NCI-H748 treated with DMSO at 0.1 percent for 48 hours (cell line): Measurements from ENCODE around the gene CNTNAP4.

ENCODE experiments used
- DNase-seq: peaks from one replicate; lab custom pipeline; 2025; lab: John Stamatoyannopoulos, UW

CNTNAP4 gene

DNA sequence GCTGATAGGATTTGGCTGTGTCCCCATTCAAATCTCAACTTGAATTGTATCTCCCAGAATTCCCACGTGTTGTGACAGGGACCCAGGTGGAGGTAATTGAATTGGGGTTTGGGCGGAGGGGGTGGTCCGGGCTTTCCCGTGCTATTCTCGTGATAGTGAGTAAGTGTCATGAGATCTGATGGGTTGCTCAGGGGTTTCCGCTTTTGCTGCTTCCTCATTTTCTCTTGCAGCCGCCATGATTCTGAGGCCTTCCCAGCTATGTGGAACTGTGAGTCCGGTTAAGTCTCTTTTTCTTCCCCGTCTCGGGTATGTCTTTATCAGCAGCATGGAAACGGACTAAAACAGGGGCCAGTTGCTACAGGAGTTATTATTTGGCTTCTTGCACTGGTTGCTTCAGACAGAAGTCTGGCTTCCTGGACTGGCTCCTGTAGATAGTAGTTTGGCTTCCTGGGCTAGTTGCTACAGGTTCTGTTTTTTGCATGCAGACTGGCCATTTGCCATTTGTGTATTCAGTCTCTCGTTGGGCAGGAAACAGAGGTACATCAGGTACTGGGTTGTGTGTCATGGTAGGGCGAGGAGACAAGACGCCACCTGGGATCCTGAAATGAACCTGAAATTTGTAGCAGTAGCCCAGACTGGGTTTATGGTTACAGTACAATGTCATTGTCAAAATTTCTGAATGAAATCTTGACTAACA lies 32.6 kb downstream of the CNTNAP4 start:
- DNase-seq: no peak

DNA sequence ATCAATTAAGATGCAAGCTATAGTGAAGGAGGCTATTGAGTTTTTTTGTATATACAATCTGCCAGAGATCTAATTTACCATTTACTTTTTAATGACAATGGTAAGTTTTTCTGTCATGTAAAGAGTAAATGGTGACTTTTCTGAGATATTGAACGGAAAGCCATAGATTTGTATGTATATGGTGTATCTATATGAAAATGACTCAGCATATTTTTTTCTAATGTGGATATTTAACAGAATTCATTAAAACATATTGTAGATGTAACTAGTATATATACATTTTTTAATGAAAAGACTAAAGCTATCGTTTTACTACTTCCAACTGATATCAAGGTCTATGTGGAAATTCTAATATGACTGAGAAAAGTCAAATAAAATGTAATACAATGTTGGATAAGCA lies 34.1 kb downstream of the CNTNAP4 start:
- DNase-seq: no peak

DNA sequence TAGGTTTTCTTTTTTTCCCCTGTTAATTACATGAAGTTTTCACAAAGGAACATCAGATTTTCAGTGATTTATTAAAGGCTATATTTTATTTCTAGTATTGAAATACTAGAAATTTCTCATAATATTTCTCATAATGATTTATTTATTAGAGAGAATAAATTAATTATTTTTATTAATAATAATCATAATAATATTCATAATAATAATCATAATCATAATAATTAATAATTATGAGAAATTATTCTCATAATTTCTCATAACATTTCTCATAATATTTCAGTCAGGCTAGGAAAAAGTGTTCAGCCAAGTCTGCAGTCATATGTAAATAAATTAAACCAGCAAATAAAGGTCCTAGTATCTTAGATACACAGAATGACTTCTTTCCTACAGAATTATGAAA lies 41.4 kb downstream of the CNTNAP4 start:
- no peak for DNase-seq

- DNase-seq: no peak
Measured at GRCh38 chr16:76329106-76329505, 51.9 kb downstream of the CNTNAP4 start.

DNA sequence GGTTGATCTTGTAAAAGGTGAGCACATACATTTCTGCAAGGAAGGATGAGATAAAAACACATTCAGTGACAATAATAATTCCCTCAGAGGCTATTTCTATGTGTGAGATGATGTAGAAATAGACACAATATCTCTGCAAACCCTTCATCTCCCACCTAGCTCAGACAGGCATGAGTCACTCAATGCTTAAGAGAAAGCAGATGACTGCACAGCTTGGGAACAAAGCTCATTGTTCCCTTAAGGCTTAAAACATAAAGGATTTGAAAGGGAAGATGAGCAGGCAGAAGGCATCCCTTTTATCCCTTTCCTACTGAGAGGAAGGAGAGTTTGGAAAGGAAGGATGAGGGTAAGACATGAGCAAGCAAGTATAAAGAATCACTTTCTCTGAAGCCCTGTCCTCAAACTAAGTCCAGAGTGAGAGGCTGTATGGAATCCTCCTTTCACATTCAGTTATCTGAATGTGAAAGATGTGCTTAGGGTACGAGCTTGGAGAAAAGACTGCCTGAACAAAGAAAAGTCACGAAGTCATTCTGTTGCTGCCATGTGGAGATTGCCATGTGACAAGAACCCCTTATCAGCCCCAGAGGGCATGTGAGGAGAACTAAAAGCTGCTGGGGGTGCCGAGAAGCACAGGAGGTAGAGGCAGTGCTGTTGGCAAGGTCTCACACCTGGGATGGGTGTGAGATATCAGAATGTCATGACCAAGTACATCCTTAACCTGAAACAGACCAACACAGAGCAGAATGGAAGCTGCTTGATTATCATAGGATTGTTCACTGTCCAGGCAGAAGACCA lies 58.2 kb downstream of the CNTNAP4 start:
- DNase-seq: no peak

DNA sequence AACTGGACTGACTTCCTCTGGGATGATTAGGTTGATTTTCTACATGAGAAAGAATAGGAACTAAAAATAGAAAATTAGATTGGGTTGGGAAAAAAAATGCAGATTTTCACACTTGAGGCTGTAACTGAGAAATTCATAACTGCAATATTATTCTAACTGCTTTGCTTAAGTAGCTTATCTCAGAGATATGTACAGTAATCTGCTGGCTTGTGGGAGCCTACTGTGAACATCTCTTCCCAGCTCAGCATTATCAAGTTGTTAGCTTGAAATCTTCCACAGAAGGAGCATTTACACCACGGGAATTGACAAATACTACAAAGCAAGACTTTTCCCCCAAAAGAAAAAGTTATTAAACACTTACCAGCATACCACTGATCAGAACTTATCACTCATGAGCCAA lies 58.9 kb downstream of the CNTNAP4 start:
- no peak for DNase-seq

GRCh38 chr16:76338472-76338871 lies 61.3 kb downstream of the CNTNAP4 start:
- no peak for DNase-seq

- DNase-seq: no peak
Measured at GRCh38 chr16:76343769-76344168, 66.6 kb downstream of the CNTNAP4 start.

- no peak for DNase-seq
Measured at GRCh38 chr16:76345163-76345661, 68.0 kb downstream of the CNTNAP4 start.

DNA sequence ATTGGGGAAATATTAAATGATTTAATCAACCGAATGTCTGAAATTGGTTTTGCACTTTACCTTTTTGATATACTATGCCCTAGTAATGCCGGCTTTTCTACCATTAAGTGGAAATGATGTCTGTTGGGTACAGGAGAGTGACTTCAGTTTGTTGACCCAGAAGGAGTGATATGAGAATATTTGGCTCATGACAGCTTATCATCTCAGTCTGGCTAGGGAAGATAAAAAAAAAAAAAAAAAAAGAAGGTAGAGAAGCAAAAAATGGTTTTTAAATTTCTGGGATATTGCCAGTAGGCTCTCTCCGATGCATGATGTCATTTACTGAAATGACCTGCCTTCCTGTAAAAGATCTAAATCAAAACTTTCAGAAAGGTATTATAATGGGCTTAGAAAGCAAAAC lies 69.0 kb downstream of the CNTNAP4 start:
- DNase-seq: no peak

DNA sequence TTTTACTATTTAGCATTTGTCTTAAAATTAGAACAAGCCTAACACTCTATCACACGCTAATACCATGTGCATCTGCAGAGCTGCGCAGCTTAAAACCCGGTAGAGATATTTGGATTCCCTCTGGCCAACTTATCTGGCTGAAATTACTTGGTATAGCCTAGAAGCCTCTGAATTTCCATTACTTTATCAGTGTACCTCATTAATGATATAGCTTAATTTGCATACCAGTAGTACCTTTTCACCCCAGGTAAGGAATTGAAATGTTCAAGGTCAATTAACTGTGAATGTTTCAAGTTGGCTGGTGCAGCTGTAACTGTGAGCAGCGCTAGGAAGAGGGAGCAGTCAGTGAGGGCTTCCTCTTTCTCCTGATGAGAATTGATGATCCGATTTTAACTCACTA lies 74.2 kb downstream of the CNTNAP4 start:
- DNase-seq: no peak

- DNase-seq: no peak
Measured at GRCh38 chr16:76360404-76360803, 83.2 kb downstream of the CNTNAP4 start.

DNA sequence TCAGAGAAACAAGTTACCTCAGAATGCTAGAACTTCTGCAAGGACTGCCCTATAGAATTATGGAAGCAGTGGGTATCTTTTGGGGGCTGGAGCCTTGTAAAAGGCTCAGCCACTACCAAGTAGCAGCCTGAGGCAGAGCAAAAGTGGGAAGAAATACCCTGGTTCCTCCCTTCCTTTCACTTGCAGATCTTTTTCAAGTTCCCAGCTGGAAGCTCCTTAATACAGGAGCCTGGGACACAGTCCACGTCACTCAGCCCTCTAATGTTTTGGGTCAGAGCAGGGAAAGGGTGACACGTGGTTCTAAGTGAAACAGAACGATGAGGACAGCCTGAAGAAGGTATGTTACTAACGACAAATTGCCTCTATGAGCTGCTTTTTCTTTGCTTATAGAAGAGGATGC lies 93.1 kb downstream of the CNTNAP4 start:
- DNase-seq: no peak

DNA sequence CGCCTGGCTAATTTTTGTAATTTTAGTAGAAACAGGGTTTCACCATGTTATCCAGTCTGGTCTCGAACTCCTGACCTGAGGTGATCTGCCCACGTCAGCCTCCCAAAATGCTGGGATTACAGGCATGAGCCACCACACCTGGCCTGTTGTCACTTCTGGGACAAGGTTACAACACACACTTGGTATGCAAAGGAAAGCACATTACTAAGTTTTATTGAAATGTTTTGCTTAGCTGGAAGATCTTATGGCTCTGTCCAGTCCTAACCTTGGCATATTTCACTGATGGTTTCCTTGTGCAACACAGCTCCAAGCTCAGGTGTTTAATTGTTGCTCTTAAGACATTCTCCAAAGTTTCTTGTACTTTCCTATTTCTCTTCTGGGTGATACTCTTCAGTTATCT lies 94.2 kb downstream of the CNTNAP4 start:
- no peak for DNase-seq

- DNase-seq: no peak
Measured at GRCh38 chr16:76373998-76374397, 96.8 kb downstream of the CNTNAP4 start.

- no peak for DNase-seq
Measured at GRCh38 chr16:76376988-76377387, 99.8 kb downstream of the CNTNAP4 start.

DNA sequence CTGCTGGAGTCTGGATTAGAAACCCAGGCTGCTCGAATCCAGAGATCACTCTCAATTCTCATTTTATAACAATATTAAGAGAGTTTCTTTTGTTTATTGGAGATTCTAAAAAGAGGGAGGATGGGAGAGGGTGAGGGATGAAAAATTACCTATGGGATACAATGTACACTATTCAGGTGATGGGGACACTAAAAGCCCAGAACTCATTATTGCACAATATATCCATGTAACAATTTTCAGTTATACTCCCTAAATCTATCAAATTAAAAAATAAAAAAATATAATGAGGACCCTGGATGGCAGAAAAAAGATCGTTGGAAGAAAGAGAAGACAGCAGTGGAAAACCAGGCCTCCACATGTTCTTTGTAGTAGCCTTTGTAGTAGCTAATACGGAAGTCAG lies 100.8 kb downstream of the CNTNAP4 start:
- DNase-seq: no peak

DNA sequence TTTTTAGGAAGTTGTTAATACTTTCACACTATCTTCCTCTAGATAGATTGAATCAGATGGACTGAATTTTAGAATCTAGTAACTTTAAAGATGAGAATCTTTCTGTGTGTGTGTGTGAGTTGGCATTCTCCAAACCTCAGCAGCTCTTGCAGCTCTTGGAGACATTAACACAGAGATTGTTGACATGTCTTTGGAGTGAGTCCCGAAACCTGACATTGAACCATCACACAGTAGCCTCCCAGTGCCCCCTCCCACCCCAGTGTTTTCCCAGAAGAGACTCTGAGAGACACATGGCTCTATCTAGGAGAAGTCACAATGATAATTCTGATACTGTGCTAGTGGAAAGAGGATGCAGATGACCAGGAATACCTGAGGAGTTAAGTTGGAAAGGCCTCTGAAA lies 103.9 kb downstream of the CNTNAP4 start:
- no peak for DNase-seq

DNA sequence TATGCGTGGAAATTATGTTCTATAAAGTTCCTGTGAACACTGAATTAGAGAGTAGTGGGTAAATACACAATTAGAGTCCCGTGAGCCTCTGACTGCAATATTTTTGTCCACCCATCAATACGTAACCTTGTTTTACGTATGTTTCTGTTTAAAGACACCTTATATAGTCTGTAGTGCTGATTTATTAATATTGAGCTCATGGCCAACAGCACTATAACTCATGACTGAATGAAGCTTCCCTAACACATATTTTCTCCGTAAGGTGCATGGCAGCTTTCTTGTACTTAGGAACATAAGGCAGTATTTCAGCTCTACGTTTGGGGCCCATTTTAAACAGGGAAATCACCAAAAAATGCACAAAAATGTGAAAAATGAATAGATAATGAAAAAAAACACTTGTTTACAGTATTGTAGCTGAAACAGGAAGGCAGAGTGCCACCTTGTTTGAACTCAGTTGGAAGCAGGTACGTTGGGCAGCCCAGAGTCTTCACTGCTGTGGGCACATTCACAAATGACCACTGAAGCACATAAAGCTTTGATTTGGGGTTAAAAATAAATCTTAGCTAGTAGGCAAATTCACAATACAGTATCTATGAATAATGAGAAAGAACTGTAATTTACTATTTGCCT lies 108.5 kb downstream of the CNTNAP4 start:
- no peak for DNase-seq

DNA sequence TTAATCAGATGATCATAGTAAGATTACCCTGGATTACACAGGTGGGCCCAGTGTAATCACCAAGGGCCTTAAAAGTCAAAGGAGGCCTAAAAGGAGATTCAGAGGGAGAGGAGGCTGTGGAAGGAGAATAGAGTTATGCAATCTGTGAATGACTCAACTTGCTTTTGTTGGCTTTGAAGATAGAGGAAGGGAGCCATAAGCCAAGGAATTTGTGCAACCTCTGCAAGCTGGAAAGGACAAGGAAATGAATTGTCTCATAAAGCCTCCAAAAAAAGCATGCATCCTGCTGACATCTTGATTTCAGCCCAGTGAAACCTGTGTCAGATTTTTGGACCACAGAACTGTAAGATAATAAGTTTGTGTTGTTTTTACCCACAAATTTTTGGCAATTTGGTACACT lies 109.6 kb downstream of the CNTNAP4 start:
- DNase-seq: no peak

DNA sequence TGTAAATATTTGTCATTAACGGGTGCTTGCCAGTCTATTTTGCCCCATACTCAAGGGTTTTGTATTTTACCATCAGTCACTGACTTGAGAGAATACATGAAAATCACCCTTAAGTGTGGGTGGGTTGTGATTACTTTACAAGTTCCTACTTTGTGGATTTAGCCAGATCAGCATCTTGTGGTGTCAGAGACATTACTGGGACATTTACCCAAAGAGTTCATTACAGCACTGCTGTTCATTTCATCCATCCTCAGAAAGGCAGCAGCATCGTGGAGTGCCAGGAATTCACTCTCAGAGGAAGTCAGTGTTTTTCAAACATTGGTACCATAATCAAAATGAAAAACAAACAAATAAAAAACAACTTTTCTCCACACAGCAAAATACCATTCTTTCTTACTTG lies 110.8 kb downstream of the CNTNAP4 start:
- no peak for DNase-seq

- no peak for DNase-seq
Measured at GRCh38 chr16:76389126-76389525, 111.9 kb downstream of the CNTNAP4 start.

- no peak for DNase-seq
Measured at GRCh38 chr16:76390476-76390875, 113.3 kb downstream of the CNTNAP4 start.
